Measurements from ENCODE around the gene FGF5. TPM values are rescaled to one million over a fixed set of nuclear protein-coding genes. Genes with fewer than 3 reads are reported as not detected.

The FGF5 gene
- total RNA-seq, 1 experiment from 2014 or later: not detected

DNA sequence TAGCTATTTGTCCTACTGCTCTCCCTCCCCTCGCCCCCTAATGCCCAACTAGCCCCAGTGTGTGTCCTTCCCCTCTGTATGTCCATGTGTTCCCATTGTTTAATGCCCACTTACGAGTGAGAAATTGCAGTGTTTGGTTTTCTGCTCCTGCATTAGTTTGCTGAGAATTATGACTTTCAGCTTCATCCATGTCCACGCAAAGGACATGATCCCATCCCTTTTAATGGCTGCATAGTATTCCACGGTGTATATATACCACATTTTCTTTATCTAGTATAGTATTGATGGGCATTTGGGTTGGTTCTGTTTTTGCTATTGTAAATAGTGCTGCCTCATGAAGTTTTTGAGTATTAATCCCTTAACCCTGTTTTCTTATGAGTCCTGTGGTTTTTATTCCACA lies 35.4 kb downstream of the FGF5 start:
- ChIA-PET CTCF (no interaction called here), RAD21 (ENCODE audit: low non-redundant PET in 1 of 2, low total read pairs in 2 of 2, uncharacterized antibody in 2 of 2, unreplicated experiment in 2 of 2) (no interaction called here), POLR2A (no interaction called here)
- Histone ChIP-seq H3K27ac (ENCODE audit: low read depth, low read length) (no peak overlapping the region), H3K9me2 (ENCODE audit: insufficient read depth) (no peaks in the 10 kb centered on the region), H3K27me3 (ENCODE audit: insufficient read depth, low read length) (peaks cover 46% of the 10 kb centered on the region), H3K9me3 (ENCODE audit: control insufficient read depth in 1 of 2, insufficient read depth in 1 of 2, low read depth in 1 of 2, low read length in 2 of 2) (no peaks in the 10 kb centered on the region), H4K20me1 (ENCODE audit: insufficient read depth) (no peaks in the 10 kb centered on the region), H3K79me2 (ENCODE audit: insufficient read depth, low read length) (no peaks in the 10 kb centered on the region), H3K4me1 (ENCODE audit: control insufficient read depth in 1 of 2, insufficient read depth in 2 of 2, low read length in 2 of 2) (no peaks in the 10 kb centered on the region), H3K4me3 (replicated peaks in 1 of 2; ENCODE audit: low read depth in 1 of 2, low read length in 2 of 2) (no peak overlapping the region), H2AFZ (ENCODE audit: low read depth, low read length, poor library complexity, severe bottlenecking) (no peak overlapping the region), H3K4me2 (ENCODE audit: low read length) (no peak overlapping the region), H3K9ac (ENCODE audit: low read length) (no peak overlapping the region), H3K36me3 (ENCODE audit: control insufficient read depth in 1 of 2, insufficient read depth in 2 of 2, low read length in 2 of 2) (no peaks in the 10 kb centered on the region)
- intact Hi-C loops (cut with micrococcal nuclease): no loop called here
- ATAC-seq (no peak), DNase-seq (ENCODE audit: low read depth, low spot score) (no peak)
- BruUV-seq (replicated peaks): no TSS peak
- TF ChIP-seq POLR2A (IDR thresholded peaks at IDR 0.05; ENCODE audit: borderline replicate concordance, extremely low read depth, insufficient read depth, insufficient read length) (no peak), EGR1 (IDR thresholded peaks at IDR 0.05; ENCODE audit: low read depth) (no peak), EZH2phosphoT487 (IDR thresholded peaks at IDR 0.05; ENCODE audit: borderline replicate concordance) (no peak), CEBPB (IDR thresholded peaks at IDR 0.05; ENCODE audit: low read depth) (no peak)
- TF ChIP-seq, protein P1, sequence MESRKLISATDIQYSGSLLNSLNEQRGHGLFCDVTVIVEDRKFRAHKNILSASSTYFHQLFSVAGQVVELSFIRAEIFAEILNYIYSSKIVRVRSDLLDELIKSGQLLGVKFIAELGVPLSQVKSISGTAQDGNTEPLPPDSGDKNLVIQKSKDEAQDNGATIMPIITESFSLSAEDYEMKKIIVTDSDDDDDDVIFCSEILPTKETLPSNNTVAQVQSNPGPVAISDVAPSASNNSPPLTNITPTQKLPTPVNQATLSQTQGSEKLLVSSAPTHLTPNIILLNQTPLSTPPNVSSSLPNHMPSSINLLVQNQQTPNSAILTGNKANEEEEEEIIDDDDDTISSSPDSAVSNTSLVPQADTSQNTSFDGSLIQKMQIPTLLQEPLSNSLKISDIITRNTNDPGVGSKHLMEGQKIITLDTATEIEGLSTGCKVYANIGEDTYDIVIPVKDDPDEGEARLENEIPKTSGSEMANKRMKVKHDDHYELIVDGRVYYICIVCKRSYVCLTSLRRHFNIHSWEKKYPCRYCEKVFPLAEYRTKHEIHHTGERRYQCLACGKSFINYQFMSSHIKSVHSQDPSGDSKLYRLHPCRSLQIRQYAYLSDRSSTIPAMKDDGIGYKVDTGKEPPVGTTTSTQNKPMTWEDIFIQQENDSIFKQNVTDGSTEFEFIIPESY (IDR thresholded peaks at IDR 0.05; ENCODE audit: extremely low read depth, insufficient replicate concordance, low read length): no peak

DNA sequence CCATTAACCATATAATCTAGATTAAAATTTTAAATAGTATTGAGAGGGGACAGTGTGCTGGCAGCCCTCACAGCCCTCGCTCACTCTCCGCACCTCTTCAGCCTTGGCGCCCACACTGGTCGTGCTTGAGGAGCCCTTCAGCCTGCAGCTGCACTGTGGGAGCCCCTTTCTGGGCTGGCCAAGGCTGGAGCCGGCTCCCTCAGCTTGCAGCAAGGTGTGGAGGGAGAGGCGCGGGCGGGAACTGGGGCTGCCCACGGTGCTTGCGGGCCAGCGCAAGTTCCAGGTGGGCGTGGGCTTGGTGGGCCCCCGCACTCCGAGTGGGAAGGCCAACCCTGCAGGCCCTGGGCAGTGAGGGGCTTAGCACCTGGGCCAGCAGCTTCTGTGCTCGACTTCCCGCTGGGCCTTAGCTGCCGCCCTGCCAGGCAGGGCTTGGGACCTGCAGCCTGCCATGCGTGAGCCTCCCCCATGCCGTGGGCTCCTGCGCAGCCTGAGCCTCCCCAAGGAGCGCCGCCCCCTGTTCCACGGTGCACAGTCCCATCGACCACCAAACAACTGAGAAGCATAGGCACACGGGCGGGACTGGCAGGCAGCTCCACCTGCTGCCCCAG lies 36.3 kb downstream of the FGF5 start:
- Histone ChIP-seq H2AFZ (ENCODE audit: low read depth, low read length, poor library complexity, severe bottlenecking) (no peak overlapping the region), H3K36me3 (ENCODE audit: control insufficient read depth in 1 of 2, insufficient read depth in 2 of 2, low read length in 2 of 2) (no peaks in the 10 kb centered on the region), H3K79me2 (ENCODE audit: insufficient read depth, low read length) (no peaks in the 10 kb centered on the region), H3K9me3 (ENCODE audit: control insufficient read depth in 1 of 2, insufficient read depth in 1 of 2, low read depth in 1 of 2, low read length in 2 of 2) (no peaks in the 10 kb centered on the region), H3K9me2 (ENCODE audit: insufficient read depth) (no peaks in the 10 kb centered on the region), H3K4me3 (replicated peaks in 1 of 2; ENCODE audit: low read depth in 1 of 2, low read length in 2 of 2) (no peak overlapping the region), H3K9ac (ENCODE audit: low read length) (no peak overlapping the region), H3K4me1 (ENCODE audit: control insufficient read depth in 1 of 2, insufficient read depth in 2 of 2, low read length in 2 of 2) (no peaks in the 10 kb centered on the region), H3K27ac (ENCODE audit: low read depth, low read length) (no peak overlapping the region), H3K27me3 (ENCODE audit: insufficient read depth, low read length) (peaks cover 47% of the 10 kb centered on the region), H4K20me1 (ENCODE audit: insufficient read depth) (no peaks in the 10 kb centered on the region), H3K4me2 (ENCODE audit: low read length) (no peak overlapping the region)
- intact Hi-C loops (cut with micrococcal nuclease): no loop called here
- RAD21 ChIA-PET (ENCODE audit: low non-redundant PET in 1 of 2, low total read pairs in 2 of 2, uncharacterized antibody in 2 of 2, unreplicated experiment in 2 of 2): no interaction called here
- DNase-seq (ENCODE audit: low read depth, low spot score): no peak
- ATAC-seq: no peak
- no TSS peak for BruUV-seq (replicated peaks)
- CTCF ChIA-PET: no interaction called here
- POLR2A ChIA-PET: no interaction called here
- TF ChIP-seq SRF (IDR thresholded peaks at IDR 0.05; ENCODE audit: low read depth): no peak
- TF ChIP-seq TCF7L2 (IDR thresholded peaks at IDR 0.05; ENCODE audit: borderline replicate concordance, extremely low read depth, insufficient read depth, insufficient read length): no peak
- no peak for TF ChIP-seq ELF1 (IDR thresholded peaks at IDR 0.05; ENCODE audit: borderline replicate concordance, low read depth)
- TF ChIP-seq CEBPB (IDR thresholded peaks at IDR 0.05; ENCODE audit: low read depth): no peak
- no peak for TF ChIP-seq POLR2AphosphoS5 (IDR thresholded peaks at IDR 0.05; ENCODE audit: low read depth, low read length)
- TF ChIP-seq, protein P1 (IDR thresholded peaks at IDR 0.05; ENCODE audit: extremely low read depth, insufficient replicate concordance, low read length): no peak
- TF ChIP-seq FOSL1 (IDR thresholded peaks at IDR 0.05; ENCODE audit: low read depth): no peak
- no peak for TF ChIP-seq EZH2 (IDR thresholded peaks at IDR 0.05)
